Upper lobe of left lung (tissue), 6 donors: ENCODE results near the gene MLST8. TPM values are rescaled to one million over a fixed set of nuclear protein-coding genes. Genes with fewer than 3 reads are reported as not detected.

Experiments
- ATAC-seq, 2 donors: fragments of 200-7000 bp; cut with Tn5 transposase; one replicate each; pipeline ENCODE4 v1.9.1; 2022; ENCODE audit warnings: mild to moderate bottlenecking in 2 of 2, moderate library complexity in 2 of 2; ENCODE audit not compliant: low FRiP score in 2 of 2
- DNase-seq, 2 donors: peaks; one replicate each; pipeline ENCODE4 v3.0.0-alpha.2; 2019 to 2020
- H3K27ac ChIP-seq, 4 donors: fragments of 200-600 bp; sonication (generic); one replicate each; pipeline ENCODE4 v1.5.1; 2016 to 2019
- H3K27me3 ChIP-seq, 4 donors: fragments of 200-600 bp; sonication (generic); one replicate each; pipeline ENCODE4 v1.5.1; 2017 to 2019
- H3K36me3 ChIP-seq, 4 donors: fragments of 200-600 bp; sonication (generic); one replicate each; pipeline ENCODE4 v1.5.1; 2016 to 2019
- H3K4me1 ChIP-seq, 4 donors: fragments of 200-600 bp; sonication (generic); one replicate each; pipeline ENCODE4 v1.5.1; 2018 to 2019
- H3K4me3 ChIP-seq, 4 donors: fragments of 200-600 bp; sonication (generic); one replicate each; pipeline ENCODE4 v1.5.1; 2017 to 2019; ENCODE audit warnings: mild to moderate bottlenecking in 2 of 4, moderate library complexity in 1 of 4
- H3K9me3 ChIP-seq, 4 donors: fragments of 200-600 bp; sonication (generic); one replicate each; pipeline ENCODE4 v1.5.1; 2018 to 2019
- CTCF ChIP-seq, 6 experiments: fragments of 450-650 bp in 4 of 6; fragments of 200-600 bp in 2 of 6; sonication (generic) in 2 of 6; IDR thresholded peaks; one replicate each; pipeline ENCODE4 v1.5.1; 2016 to 2019; ENCODE audit warnings: antibody characterized with exemption in 6 of 6
- EP300 ChIP-seq, 4 donors: sonication (generic); formaldehyde crosslinking; IDR thresholded peaks; one replicate each; pipeline ENCODE4 v1.5.1; 2017; ENCODE audit warnings: antibody characterized with exemption in 4 of 4, control low read depth in 2 of 4
- POLR2A ChIP-seq, 4 donors: fragments of 450-650 bp; IDR thresholded peaks; one replicate each; pipeline ENCODE4 v1.5.1; 2016 to 2017; ENCODE audit warnings: antibody characterized with exemption in 4 of 4, mild to moderate bottlenecking in 2 of 4
- POLR2AphosphoS5 ChIP-seq, 2 donors: sonication (generic); formaldehyde crosslinking; IDR thresholded peaks; one replicate each; pipeline ENCODE4 v1.5.1; 2017; ENCODE audit warnings: antibody characterized with exemption in 2 of 2
- WGBS, 2 donors: methylation state at CpG; one replicate each; pipeline ENCODE4 v1.1.5; 2017 to 2018; 5-methylcytosine and 5-hydroxymethylcytosine counted together
- total RNA-seq, 6 donors: library from RNA; depleted of rRNA in 4 of 6; stranded (reverse); fragments of >200 nt in 4 of 6; gene quantifications; one replicate each; pipeline versions ENCODE4 v1.1.0 to v1.2.1, GENCODE V29; 2016 to 2021
- donor health status: DM: no; HTN: no; CAD: no; lungs with moderate emphysema.
- donor health status: DM: no; HTN: yes; CAD: no; lungs with severe emphysema.

Gene MLST8
- total RNA-seq, 6 donors from 2014 or later, result 24.6 to 93.2 (median 47.7) TPM

DNA sequence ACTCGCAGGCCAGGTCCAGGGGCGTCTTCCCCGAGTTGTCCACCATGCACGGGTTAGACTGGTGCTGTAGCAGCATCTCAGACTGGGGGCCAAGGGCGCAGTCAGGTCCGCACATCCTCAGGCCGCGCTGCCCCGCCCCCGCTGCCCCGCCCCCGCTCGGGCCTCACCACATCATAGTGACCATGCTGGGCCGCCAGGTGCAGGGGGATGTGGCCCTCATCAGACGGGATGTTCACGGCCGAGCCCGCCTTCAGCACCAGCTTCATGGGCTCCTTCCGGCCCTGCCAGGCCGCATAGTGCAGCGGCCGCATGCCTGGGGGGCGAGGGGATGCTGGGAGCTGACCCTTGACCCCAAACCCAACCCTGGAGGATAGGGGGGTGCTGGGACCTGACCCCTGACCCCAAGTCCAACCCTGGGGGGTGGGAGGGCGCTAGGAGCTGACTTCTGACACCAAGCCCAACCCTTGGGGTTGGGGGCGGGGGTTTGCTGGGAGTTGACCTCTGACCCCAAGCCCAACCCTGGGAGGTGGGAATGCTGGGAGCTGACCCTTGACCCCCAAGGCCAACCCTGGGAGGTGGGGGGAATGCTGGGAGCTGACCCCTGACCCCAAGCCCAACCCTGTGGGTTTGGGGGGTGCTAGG lies 15.9 kb upstream of the MLST8 start:
- Histone ChIP-seq H3K36me3 (no peaks in the 10 kb centered on the region), H3K27me3 (no peaks in the 10 kb centered on the region), H3K27ac (no peak overlapping the region), H3K4me3 (no peak overlapping the region), H3K9me3 (no peaks in the 10 kb centered on the region), H3K4me1 (no peaks in the 10 kb centered on the region)
- ATAC-seq (no peak), DNase-seq (peak in 1 of 2 donors; percentile 76)
- 96% methylated on average over 14 of the region's 25 CpGs; no CpG with 5 or more reads in 1 of the 2 donors for WGBS, 2 donors
- TF ChIP-seq POLR2A (IDR thresholded peaks at IDR 0.05) (no peak), CTCF (IDR thresholded peaks at IDR 0.05) (no peak), EP300 (IDR thresholded peaks at IDR 0.05) (no peak), POLR2AphosphoS5 (IDR thresholded peaks at IDR 0.05) (no peak)

DNA sequence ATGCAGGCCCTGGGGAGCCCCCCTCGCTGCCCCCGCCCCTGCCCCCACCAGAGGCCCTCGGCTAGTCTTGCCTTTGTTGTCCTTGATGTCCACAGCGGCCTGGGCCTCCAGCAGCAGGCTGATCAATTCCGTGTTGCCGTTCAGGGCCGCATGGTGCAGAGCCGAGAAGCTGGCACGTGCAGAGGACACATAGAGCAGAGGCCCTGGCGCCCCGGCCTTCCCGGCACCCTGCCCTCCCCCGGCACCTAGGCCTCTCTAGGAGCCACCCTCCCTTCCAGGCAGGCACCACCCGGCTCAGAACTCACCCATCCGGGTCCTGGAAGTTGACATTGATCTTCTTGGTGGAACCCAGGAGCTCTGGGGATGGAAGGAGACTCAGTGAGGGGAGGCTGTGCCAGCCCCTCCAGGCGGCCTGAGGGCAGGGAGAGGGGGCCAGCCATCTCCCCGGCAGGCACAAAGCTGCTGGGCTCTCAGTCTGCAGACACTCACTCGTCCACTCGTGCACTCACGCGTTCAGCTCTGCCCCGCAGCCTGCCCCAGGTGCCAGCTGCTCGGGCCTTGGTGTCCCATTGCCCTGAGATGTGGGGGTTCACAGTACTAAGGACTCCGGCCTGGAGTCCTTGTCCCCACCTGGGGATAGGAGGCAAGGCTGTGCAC lies 15.1 kb upstream of the MLST8 start:
- Histone ChIP-seq H3K27me3 (peaks cover 0 to 6% (median 3%) of the 10 kb centered on the region in 4 donors), H3K4me1 (peaks cover 0 to 3% (median 1%) of the 10 kb centered on the region in 4 donors), H3K4me3 (no peak overlapping the region), H3K9me3 (no peaks in the 10 kb centered on the region), H3K36me3 (no peaks in the 10 kb centered on the region), H3K27ac (no peak overlapping the region)
- ATAC-seq (no peak), DNase-seq (peak in 1 of 2 donors; percentile 79)
- WGBS, 2 donors, result 91 to 92% methylated on average over 9 to 18 of the region's 24 CpGs
- TF ChIP-seq CTCF (IDR thresholded peaks at IDR 0.05) (no peak), EP300 (IDR thresholded peaks at IDR 0.05) (no peak), POLR2AphosphoS5 (IDR thresholded peaks at IDR 0.05) (no peak), POLR2A (IDR thresholded peaks at IDR 0.05) (no peak)

GRCh38 chr16:2190659-2191445 lies 14.4 kb upstream of the MLST8 start:
- DNase-seq, result peak in 1 of 2 donors; percentile 76
- Histone ChIP-seq H3K4me3 (no peak overlapping the region), H3K27me3 (peaks cover 0 to 14% (median 10%) of the 10 kb centered on the region in 4 donors), H3K4me1 (peaks cover 4 to 11% (median 8%) of the 10 kb centered on the region in 4 donors), H3K36me3 (no peaks in the 10 kb centered on the region), H3K9me3 (no peaks in the 10 kb centered on the region), H3K27ac (no peak overlapping the region)
- ATAC-seq, result no peak
- WGBS, 2 donors, result 83% methylated on average over 11 to 23 of the region's 25 CpGs
- TF ChIP-seq POLR2AphosphoS5 (IDR thresholded peaks at IDR 0.05), result no peak
- TF ChIP-seq POLR2A (IDR thresholded peaks at IDR 0.05), result no peak
- TF ChIP-seq CTCF (IDR thresholded peaks at IDR 0.05), result no peak
- no peak for TF ChIP-seq EP300 (IDR thresholded peaks at IDR 0.05)

DNA sequence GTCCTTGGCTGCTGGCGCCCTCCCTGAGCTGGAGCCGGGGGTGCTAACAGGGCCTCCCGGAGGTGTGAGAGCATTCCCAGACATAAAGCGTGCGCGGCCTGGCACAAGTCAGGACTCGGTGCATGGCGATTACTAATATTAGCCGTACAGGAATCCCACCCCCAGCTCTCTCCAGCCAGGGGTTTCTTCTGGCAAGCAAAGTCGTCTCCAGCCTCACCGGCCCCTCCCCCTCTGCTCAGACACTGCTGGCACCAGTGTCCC lies 13.9 kb upstream of the MLST8 start:
- no peak overlapping the region for H3K4me3 ChIP-seq
- H3K4me1 ChIP-seq, result peaks cover 8 to 15% (median 11%) of the 10 kb centered on the region in 4 donors
- no peak for DNase-seq
- H3K9me3 ChIP-seq, result no peaks in the 10 kb centered on the region
- TF ChIP-seq POLR2A (IDR thresholded peaks at IDR 0.05) (no peak), CTCF (IDR thresholded peaks at IDR 0.05) (no peak), POLR2AphosphoS5 (IDR thresholded peaks at IDR 0.05) (no peak), EP300 (IDR thresholded peaks at IDR 0.05) (no peak)
- no peak overlapping the region for H3K27ac ChIP-seq
- H3K27me3 ChIP-seq, result peaks cover 0 to 18% (median 13%) of the 10 kb centered on the region in 4 donors
- no peak for ATAC-seq
- 88 to 96% methylated on average over 9 to 11 of the region's 11 CpGs for WGBS, 2 donors
- H3K36me3 ChIP-seq, result no peaks in the 10 kb centered on the region
